Neuron (in vitro differentiated cells): ENCODE data around the gene FBF1.
A peak's percentile ranks its signal among the peaks of the same experiment; 100 is the strongest.
"Not testable (repeated sequence)": the region's sequence is repeated elsewhere in the genome, so short reads cannot be mapped to it uniquely, and the experiment has no call there.

ENCODE experiments used
- H2AFZ ChIP-seq: one replicate; pipeline ENCODE4 v1.6.1; 2013; ENCODE audit warnings: low read depth, mild to moderate bottlenecking, inconsistent platforms, low read length, moderate library complexity
- H3K27me3 ChIP-seq: one replicate; pipeline ENCODE4 v1.6.1; 2013; ENCODE audit warnings: low read length; ENCODE audit not compliant: insufficient read depth
- H3K36me3 ChIP-seq: one replicate; pipeline ENCODE4 v1.6.1; 2013; ENCODE audit warnings: low read length; ENCODE audit not compliant: insufficient read depth
- H3K4me1 ChIP-seq: one replicate; pipeline ENCODE4 v1.6.1; 2013; ENCODE audit warnings: low read length; ENCODE audit not compliant: insufficient read depth
- H3K4me3 ChIP-seq: 2 replicates; pipeline ENCODE4 v1.5.1; 2013; ENCODE audit warnings: mild to moderate bottlenecking, low read length, moderate library complexity
- H3K9me3 ChIP-seq: one replicate; pipeline ENCODE4 v1.6.1; 2013; ENCODE audit warnings: low read length

The FBF1 gene

GRCh38 chr17:75877752-75878173 is 63.1 kb downstream of the FBF1 start:
- peaks cover 56% of the 10 kb centered on the region for H3K27me3 ChIP-seq
- no peaks in the 10 kb centered on the region for H3K36me3 ChIP-seq
- no peaks in the 10 kb centered on the region for H3K9me3 ChIP-seq
- peak overlapping the region; percentile 68 for H2AFZ ChIP-seq
- peaks cover 9% of the 10 kb centered on the region for H3K4me1 ChIP-seq
- H3K4me3 ChIP-seq, result peak overlapping the region; percentile 21

GRCh38 chr17:75876938-75877751 is 63.7 kb downstream of the FBF1 start:
- peaks cover 15% of the 10 kb centered on the region for H3K4me1 ChIP-seq
- H3K27me3 ChIP-seq, result peaks cover 56% of the 10 kb centered on the region
- H3K4me3 ChIP-seq, result peak overlapping the region; percentile 21
- H3K36me3 ChIP-seq, result no peaks in the 10 kb centered on the region
- H3K9me3 ChIP-seq, result no peaks in the 10 kb centered on the region
- peak overlapping the region; percentile 68 for H2AFZ ChIP-seq

GRCh38 chr17:75876190-75876937 is 64.5 kb downstream of the FBF1 start:
- Histone ChIP-seq H2AFZ (no peak overlapping the region), H3K36me3 (no peaks in the 10 kb centered on the region), H3K4me1 (peaks cover 15% of the 10 kb centered on the region), H3K9me3 (no peaks in the 10 kb centered on the region), H3K27me3 (peaks cover 56% of the 10 kb centered on the region), H3K4me3 (no peak overlapping the region)

GRCh38 chr17:75875940-75876189 is 65.0 kb downstream of the FBF1 start:
- no peak overlapping the region for H3K4me3 ChIP-seq
- no peak overlapping the region for H2AFZ ChIP-seq
- peaks cover 15% of the 10 kb centered on the region for H3K4me1 ChIP-seq
- H3K27me3 ChIP-seq, result peaks cover 56% of the 10 kb centered on the region
- H3K36me3 ChIP-seq, result no peaks in the 10 kb centered on the region
- no peaks in the 10 kb centered on the region for H3K9me3 ChIP-seq

- no peaks in the 10 kb centered on the region for H3K36me3 ChIP-seq
- peaks cover 15% of the 10 kb centered on the region for H3K4me1 ChIP-seq
- H2AFZ ChIP-seq, result no peak overlapping the region
- H3K9me3 ChIP-seq, result no peaks in the 10 kb centered on the region
- H3K27me3 ChIP-seq, result peaks cover 51% of the 10 kb centered on the region
- no peak overlapping the region for H3K4me3 ChIP-seq
These were observed 65.5 kb downstream of the FBF1 start for GRCh38 chr17:75875182-75875939.

GRCh38 chr17:75874323-75875181 is 66.3 kb downstream of the FBF1 start:
- H3K4me3 ChIP-seq, result no peak overlapping the region
- H3K36me3 ChIP-seq, result no peaks in the 10 kb centered on the region
- no peak overlapping the region for H2AFZ ChIP-seq
- H3K9me3 ChIP-seq, result no peaks in the 10 kb centered on the region
- H3K4me1 ChIP-seq, result peaks cover 18% of the 10 kb centered on the region
- H3K27me3 ChIP-seq, result peaks cover 47% of the 10 kb centered on the region

GRCh38 chr17:75873587-75874322 is 67.1 kb downstream of the FBF1 start:
- H3K27me3 ChIP-seq, result peaks cover 39% of the 10 kb centered on the region
- no peak overlapping the region for H3K4me3 ChIP-seq

GRCh38 chr17:75872434-75873351 is 68.1 kb downstream of the FBF1 start:
- H3K4me1 ChIP-seq, result peaks cover 20% of the 10 kb centered on the region
- H3K36me3 ChIP-seq, result no peaks in the 10 kb centered on the region

More at GRCh38 chr17:75873587-75874322, 67.1 kb downstream of the FBF1 start:
- no peaks in the 10 kb centered on the region for H3K36me3 ChIP-seq
- H3K4me1 ChIP-seq, result peaks cover 20% of the 10 kb centered on the region
- H3K9me3 ChIP-seq, result no peaks in the 10 kb centered on the region
- no peak overlapping the region for H2AFZ ChIP-seq

GRCh38 chr17:75870228-75870627 is 70.6 kb downstream of the FBF1 start:
- H3K36me3 ChIP-seq, H3K4me3 ChIP-seq, H2AFZ ChIP-seq, H3K27me3 ChIP-seq, H3K9me3 ChIP-seq: not testable (repeated sequence)
- peaks cover 18% of the 10 kb centered on the region for H3K4me1 ChIP-seq

More at GRCh38 chr17:75872434-75873351, 68.1 kb downstream of the FBF1 start:
- no peaks in the 10 kb centered on the region for H3K9me3 ChIP-seq
- H2AFZ ChIP-seq, result no peak overlapping the region
- peaks cover 30% of the 10 kb centered on the region for H3K27me3 ChIP-seq
- H3K4me3 ChIP-seq, result no peak overlapping the region

- Histone ChIP-seq H3K4me3 (no peak overlapping the region), H3K36me3 (no peaks in the 10 kb centered on the region), H3K27me3 (peaks cover under 1% of the 10 kb centered on the region), H2AFZ (peak overlapping the region; percentile 70), H3K9me3 (no peaks in the 10 kb centered on the region), H3K4me1 (peaks cover 24% of the 10 kb centered on the region)
These were observed 71.3 kb downstream of the FBF1 start for GRCh38 chr17:75869282-75870141.
